ENCODE measurements around the gene PRRC2C. TPM values are rescaled to one million over a fixed set of nuclear protein-coding genes. Genes with fewer than 3 reads are reported as not detected.

PRRC2C gene
- total RNA-seq, 1 experiment from 2014 or later = 199 TPM

Other genes starting within 250 kb of the PRRC2C start
- gene FMO1, start 237.0 kb upstream of the PRRC2C start, total RNA-seq (2014; rRNA removed) = not detected in 2 replicates
- gene FMO4, start 171.3 kb upstream of the PRRC2C start, total RNA-seq (2014; rRNA removed) = 0.23 and 0.98 TPM in 2 replicates
- gene MYOCOS, start 136.7 kb downstream of the PRRC2C start, total RNA-seq (2014; rRNA removed) = not detected in 2 replicates
- not detected in 2 replicates for gene MYOC, start 167.2 kb downstream of the PRRC2C start, total RNA-seq (2014; rRNA removed)

Measured in PC-3 (cell line).